Neural crest cell (in vitro differentiated cells): ENCODE results near the gene VTN. TPM values are rescaled to one million over a fixed set of nuclear protein-coding genes. Genes with fewer than 3 reads are reported as not detected.

Experiments
- DNase-seq: peaks from one replicate; pipeline ENCODE4 v3.0.0; 2021; ENCODE audit warnings: low read depth, mixed read lengths, low spot score
- H3K27ac Mint-ChIP-seq: one replicate; pipeline ENCODE4 v1.8.0; 2021; ENCODE audit warnings: mild to moderate bottlenecking, mixed read lengths; ENCODE audit not compliant: unreplicated experiment
- H3K27me3 Mint-ChIP-seq: 2 replicates; pipeline ENCODE4 v1.8.0; 2021; ENCODE audit warnings: low read depth, mild to moderate bottlenecking, mixed read lengths
- H3K36me3 Mint-ChIP-seq: 2 replicates; pipeline ENCODE4 v1.8.0; 2021; ENCODE audit warnings: low read depth, mild to moderate bottlenecking, mixed read lengths
- H3K4me1 Mint-ChIP-seq: 2 replicates; pipeline ENCODE4 v1.8.0; 2021; ENCODE audit warnings: mixed read lengths
- H3K4me3 Mint-ChIP-seq: one replicate; pipeline ENCODE4 v1.8.0; 2021; ENCODE audit warnings: mild to moderate bottlenecking, mixed read lengths
- H3K9me3 Mint-ChIP-seq: 2 replicates; pipeline ENCODE4 v1.8.0; 2021; ENCODE audit warnings: mixed read lengths
- CTCF ChIP-seq: fragments of 200-600 bp; sonication (generic); conservative IDR thresholded peaks from 2 replicates; pipeline ENCODE4 v1.5.0; 2021; ENCODE audit warnings: antibody characterized with exemption, mild to moderate bottlenecking
- total RNA-seq: library from RNA; stranded (reverse); gene quantifications from 2 replicates; pipeline ENCODE4 v1.2.1, GENCODE V29; 2021

The VTN gene
- total RNA-seq, 1 donor from 2014 or later: 0.40 TPM

- Mint-ChIP-seq H3K4me1 (peaks cover 36% of the 10 kb centered on the region), H3K27ac (no peak overlapping the region), H3K4me3 (peak overlapping the region; percentile 98), H3K36me3 (no peaks in the 10 kb centered on the region), H3K27me3 (peaks cover 3% of the 10 kb centered on the region), H3K9me3 (no peaks in the 10 kb centered on the region)
- no peak for TF ChIP-seq CTCF
- DNase-seq: no peak
These were observed 36.9 kb downstream of the VTN start for GRCh38 chr17:28333083-28333746.

- Mint-ChIP-seq H3K27ac (no peak overlapping the region), H3K4me1 (peaks cover 34% of the 10 kb centered on the region), H3K27me3 (peaks cover 3% of the 10 kb centered on the region), H3K9me3 (no peaks in the 10 kb centered on the region), H3K36me3 (peaks cover 3% of the 10 kb centered on the region), H3K4me3 (peak overlapping the region; percentile 98)
- TF ChIP-seq CTCF: no peak
- no peak for DNase-seq
These were observed 38.2 kb downstream of the VTN start for GRCh38 chr17:28331891-28332420.

GRCh38 chr17:28330671-28331070, 39.4 kb downstream of the VTN start:
- DNase-seq: no peak
- Mint-ChIP-seq H3K4me3 (no peak overlapping the region), H3K9me3 (no peaks in the 10 kb centered on the region), H3K27ac (no peak overlapping the region), H3K36me3 (peaks cover 8% of the 10 kb centered on the region), H3K4me1 (peaks cover 24% of the 10 kb centered on the region), H3K27me3 (peaks cover 3% of the 10 kb centered on the region)
- no peak for TF ChIP-seq CTCF

- Mint-ChIP-seq H3K4me1 (peaks cover 18% of the 10 kb centered on the region), H3K27ac (no peak overlapping the region), H3K36me3 (peaks cover 11% of the 10 kb centered on the region), H3K4me3 (no peak overlapping the region), H3K27me3 (no peaks in the 10 kb centered on the region), H3K9me3 (no peaks in the 10 kb centered on the region)
- no peak for TF ChIP-seq CTCF
- no peak for DNase-seq
These were observed 41.8 kb downstream of the VTN start for GRCh38 chr17:28328325-28328724.

GRCh38 chr17:28327709-28328108, 42.4 kb downstream of the VTN start:
- H3K4me1 Mint-ChIP-seq: peaks cover 24% of the 10 kb centered on the region
- no peaks in the 10 kb centered on the region for H3K27me3 Mint-ChIP-seq
- no peaks in the 10 kb centered on the region for H3K9me3 Mint-ChIP-seq
- no peak overlapping the region for H3K4me3 Mint-ChIP-seq
- TF ChIP-seq CTCF: no peak
- DNase-seq: no peak
- H3K27ac Mint-ChIP-seq: no peak overlapping the region
- peaks cover 11% of the 10 kb centered on the region for H3K36me3 Mint-ChIP-seq
